Peyer's patch (tissue), 4 donors: ENCODE results near the gene USP6NL. TPM values are rescaled to one million over a fixed set of nuclear protein-coding genes. Genes with fewer than 3 reads are reported as not detected.
A peak's percentile ranks its signal among the peaks of the same experiment; 100 is the strongest.

Source experiments
- DNase-seq, 3 donors: peaks; one replicate each; pipeline ENCODE4 v3.0.0-alpha.2; 2017 to 2019
- H3K27ac ChIP-seq, 4 donors: fragments of 200-600 bp; sonication (generic); one replicate each; pipeline ENCODE4 v1.5.1; 2016 to 2019
- H3K27me3 ChIP-seq, 2 donors: fragments of 200-600 bp; sonication (generic); one replicate each; pipeline ENCODE4 v1.5.1; 2019
- H3K36me3 ChIP-seq, 3 donors: fragments of 200-600 bp; sonication (generic); one replicate each; pipeline ENCODE4 v1.5.1; 2016 to 2019
- H3K4me1 ChIP-seq, 4 donors: fragments of 200-600 bp; sonication (generic); one replicate each; pipeline ENCODE4 v1.5.1; 2016 to 2019
- H3K4me3 ChIP-seq, 4 donors: fragments of 200-600 bp; sonication (generic); 1 replicate in 3 of 4; 2 replicates in 1 of 4; pipeline ENCODE4 v1.5.1; 2016 to 2019; ENCODE audit warnings: mild to moderate bottlenecking in 1 of 4
- H3K9me3 ChIP-seq, 4 donors: fragments of 200-600 bp; sonication (generic); one replicate each; pipeline ENCODE4 v1.5.1; 2016 to 2019; ENCODE audit warnings: mild to moderate bottlenecking in 1 of 4
- CTCF ChIP-seq, 6 experiments: fragments of 450-650 bp in 4 of 6; fragments of 200-600 bp in 2 of 6; sonication (generic) in 1 of 6; IDR thresholded peaks; one replicate each; pipeline ENCODE4 v1.5.1; 2017 to 2019; ENCODE audit warnings: antibody characterized with exemption in 6 of 6, mild to moderate bottlenecking in 3 of 6, moderate library complexity in 1 of 6
- POLR2A ChIP-seq, 2 donors: fragments of 450-650 bp; IDR thresholded peaks; one replicate each; pipeline ENCODE4 v1.5.1; 2017; ENCODE audit warnings: antibody characterized with exemption in 2 of 2, mild to moderate bottlenecking in 2 of 2, moderate library complexity in 2 of 2
- total RNA-seq, 4 donors: library from RNA; depleted of rRNA; stranded (reverse); fragments of >200 nt; gene quantifications; one replicate each; pipeline ENCODE4 v1.1.0, GENCODE V29; 2016

Gene USP6NL
- total RNA-seq, 4 donors from 2014 or later, result 15.0 to 52.8 (median 19.3) TPM

DNA sequence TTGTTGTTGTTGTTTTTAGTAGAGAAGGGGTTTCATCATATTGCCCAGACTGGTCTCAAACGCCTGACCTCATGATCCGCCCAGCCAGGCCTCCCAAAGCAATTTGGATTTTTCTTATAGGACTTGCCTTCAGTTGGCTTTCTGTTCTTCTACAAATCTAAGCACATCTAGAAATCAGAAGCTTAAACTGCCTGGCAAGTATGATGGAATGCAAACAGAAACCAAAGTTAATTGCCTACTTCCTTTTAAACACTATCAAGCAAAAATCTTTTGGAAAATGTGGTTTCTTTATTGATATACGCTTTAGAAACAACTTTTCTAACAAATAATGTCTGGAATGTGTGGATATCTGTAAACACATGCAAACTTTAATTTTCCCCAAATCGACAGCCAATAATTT lies 64.9 kb downstream of the USP6NL start:
- Histone ChIP-seq H3K27ac (peak overlapping the region in 1 of 4 donors; percentile 10), H3K27me3 (no peaks in the 10 kb centered on the region), H3K9me3 (no peaks in the 10 kb centered on the region), H3K4me1 (no peaks in the 10 kb centered on the region), H3K36me3 (no peaks in the 10 kb centered on the region), H3K4me3 (no peak overlapping the region)
- no peak for TF ChIP-seq POLR2A (IDR thresholded peaks at IDR 0.05)
- TF ChIP-seq CTCF (IDR thresholded peaks at IDR 0.05), result no peak
- no peak for DNase-seq

DNA sequence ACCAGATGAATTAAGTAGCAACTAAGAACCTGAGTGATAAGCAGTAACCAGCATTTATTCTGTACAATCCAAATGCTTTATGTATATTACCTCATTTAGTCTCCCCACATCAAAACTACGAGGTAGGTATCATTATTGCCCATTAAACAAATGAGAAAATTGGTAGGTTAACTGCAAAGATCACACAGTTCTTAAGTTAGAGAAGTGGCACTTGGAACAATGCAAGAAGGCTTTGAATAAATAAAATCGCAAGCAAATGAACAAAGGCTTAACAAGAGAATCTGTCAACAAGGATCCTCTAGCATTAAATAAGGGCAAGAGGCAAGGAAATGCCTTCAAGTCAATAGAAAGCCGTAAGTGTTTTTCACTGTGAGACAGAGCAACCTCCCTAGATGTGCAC lies 70.2 kb downstream of the USP6NL start:
- Histone ChIP-seq H3K27ac (no peak overlapping the region), H3K9me3 (no peaks in the 10 kb centered on the region), H3K4me1 (no peaks in the 10 kb centered on the region), H3K27me3 (no peaks in the 10 kb centered on the region), H3K36me3 (no peaks in the 10 kb centered on the region), H3K4me3 (no peak overlapping the region)
- DNase-seq, result no peak
- no peak for TF ChIP-seq CTCF (IDR thresholded peaks at IDR 0.05)
- TF ChIP-seq POLR2A (IDR thresholded peaks at IDR 0.05), result no peak

DNA sequence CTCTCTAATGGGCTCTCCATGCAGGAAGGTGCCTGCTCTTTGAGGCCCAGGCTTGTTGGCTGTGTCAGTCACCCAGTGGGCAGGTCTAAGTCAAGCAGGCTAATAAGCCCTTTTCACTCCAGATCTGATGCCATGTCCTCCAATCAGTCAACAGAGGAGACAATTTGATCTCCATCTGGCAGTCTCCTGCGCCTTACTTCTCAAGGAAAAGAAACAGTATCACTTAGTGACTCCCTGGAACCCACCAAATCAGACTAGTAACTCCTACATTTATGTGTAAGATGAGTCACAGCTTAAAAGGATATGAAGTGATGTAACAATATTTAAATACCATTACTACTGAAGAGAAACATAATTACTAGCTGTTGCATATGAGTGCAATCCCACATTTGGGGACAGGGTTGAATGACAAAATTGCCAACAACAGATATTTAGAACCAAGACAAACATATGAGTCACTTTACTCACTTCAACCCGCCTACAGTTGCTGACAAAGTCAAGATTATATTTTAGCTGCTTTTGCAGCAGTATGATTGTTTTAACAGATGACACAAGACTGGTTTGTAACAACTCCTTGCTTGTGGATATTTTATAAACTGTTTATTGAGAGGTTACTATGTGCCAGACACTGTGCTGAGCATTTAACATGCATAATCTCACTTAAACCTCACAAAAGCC lies 72.1 kb downstream of the USP6NL start:
- DNase-seq, result no peak
- Histone ChIP-seq H3K27ac (no peak overlapping the region), H3K27me3 (no peaks in the 10 kb centered on the region), H3K36me3 (no peaks in the 10 kb centered on the region), H3K9me3 (no peaks in the 10 kb centered on the region), H3K4me1 (no peaks in the 10 kb centered on the region), H3K4me3 (no peak overlapping the region)
- TF ChIP-seq POLR2A (IDR thresholded peaks at IDR 0.05), result no peak
- TF ChIP-seq CTCF (IDR thresholded peaks at IDR 0.05), result no peak

DNA sequence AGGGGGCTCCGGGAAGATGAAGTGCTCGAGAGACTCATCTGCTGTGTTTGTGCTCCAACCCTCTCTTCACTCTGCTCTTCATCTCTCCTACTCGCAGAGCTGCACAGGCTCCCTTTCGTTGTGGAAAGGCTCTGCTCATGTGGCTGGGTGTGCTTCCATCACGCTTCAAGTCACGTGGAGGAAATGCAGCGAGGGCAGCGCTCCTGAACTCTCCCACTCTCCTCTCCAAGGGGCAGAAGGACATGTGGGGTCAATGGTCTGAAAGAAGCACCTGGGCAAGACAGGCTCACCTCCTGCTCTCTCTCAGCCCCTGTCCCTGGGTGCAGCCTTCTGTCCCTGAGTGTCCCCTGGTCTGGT lies 72.6 kb downstream of the USP6NL start:
- peaks cover 0 to 4% (median 0%) of the 10 kb centered on the region in 4 donors for H3K4me1 ChIP-seq
- no peaks in the 10 kb centered on the region for H3K27me3 ChIP-seq
- no peak overlapping the region for H3K27ac ChIP-seq
- no peaks in the 10 kb centered on the region for H3K36me3 ChIP-seq
- no peak for TF ChIP-seq POLR2A (IDR thresholded peaks at IDR 0.05)
- no peak for TF ChIP-seq CTCF (IDR thresholded peaks at IDR 0.05)
- H3K9me3 ChIP-seq, result no peaks in the 10 kb centered on the region
- H3K4me3 ChIP-seq, result no peak overlapping the region
- DNase-seq, result no peak

- no peak for DNase-seq
- Histone ChIP-seq H3K36me3 (no peaks in the 10 kb centered on the region), H3K27ac (no peak overlapping the region), H3K9me3 (no peaks in the 10 kb centered on the region), H3K4me3 (no peak overlapping the region), H3K27me3 (no peaks in the 10 kb centered on the region), H3K4me1 (peaks cover 0 to 8% (median 3%) of the 10 kb centered on the region in 4 donors)
- TF ChIP-seq POLR2A (IDR thresholded peaks at IDR 0.05) (no peak), CTCF (IDR thresholded peaks at IDR 0.05) (no peak)
These were observed 75.2 kb downstream of the USP6NL start for GRCh38 chr10:11536228-11536627.
